IMR-90 (cell line): Measurements from ENCODE around the gene FBLIM1. TPM values are rescaled to one million over a fixed set of nuclear protein-coding genes. Genes with fewer than 3 reads are reported as not detected.
A peak's percentile ranks its signal among the peaks of the same experiment; 100 is the strongest.

Experiments used
- ATAC-seq: fragments of 200-7000 bp; cut with Tn5 transposase; 2 replicates; pipeline ENCODE4 v1.9.1; 2020; ENCODE audit warnings: low read depth, mild to moderate bottlenecking, moderate library complexity
- BruUV-seq: library from RNA; stranded (reverse); fragments of 400-500 nt; replicated peaks from 2 replicates; lab custom pipeline; 2021; lab: Mats Ljungman, UMichigan
- CTCF ChIA-PET: fragments of 300-600 bp; formaldehyde crosslinking; extraction: SDS; loops from one replicate; lab custom pipeline; 2021; ENCODE audit warnings: antibody characterized with exemption; lab: Yijun Ruan, JAX
- POLR2A ChIA-PET: fragments of 300-600 bp; sonication (Branson Sonifier 250); formaldehyde crosslinking; loops from one replicate; lab custom pipeline; 2022; ENCODE audit warnings: antibody characterized with exemption; ENCODE audit not compliant: unreplicated experiment; lab: Charles Lee
- DNase-seq: peaks from one replicate; pipeline ENCODE4 v3.0.0; 2013
- H2AFZ ChIP-seq: replicated peaks from 2 replicates; pipeline ENCODE3; 2013; ENCODE audit warnings: low read length, mild to moderate bottlenecking; ENCODE audit not compliant: poor library complexity
- H2AK5ac ChIP-seq: 2 replicates; pipeline ENCODE4 v1.6.1; 2013; ENCODE audit warnings: low read depth, low read length, inconsistent platforms
- H2AK9ac ChIP-seq: replicated peaks from 2 replicates; pipeline ENCODE3; 2013; ENCODE audit warnings: mild to moderate bottlenecking, low read depth, low read length, moderate library complexity; ENCODE audit not compliant: poor library complexity
- H2BK120ac ChIP-seq: 2 replicates; pipeline ENCODE4 v1.6.1; 2013; ENCODE audit warnings: low read depth, low read length, inconsistent platforms
- H2BK15ac ChIP-seq: 3 replicates; pipeline ENCODE4 v1.6.1; 2013; ENCODE audit warnings: low read depth, low read length, inconsistent platforms
- H2BK20ac ChIP-seq: 2 replicates; pipeline ENCODE4 v1.6.1; 2013; ENCODE audit warnings: low read depth, mild to moderate bottlenecking, inconsistent platforms, low read length, moderate library complexity
- H2BK5ac ChIP-seq: 2 replicates; pipeline ENCODE4 v1.6.1; 2013; ENCODE audit warnings: mild to moderate bottlenecking, low read depth, low read length, inconsistent platforms; ENCODE audit not compliant: poor library complexity, severe bottlenecking
- H3K14ac ChIP-seq: replicated peaks from 2 replicates; pipeline ENCODE4 v1.6.1; 2013; ENCODE audit warnings: low read depth, low read length, inconsistent platforms
- H3K18ac ChIP-seq: 2 replicates; pipeline ENCODE4 v1.6.1; 2013; ENCODE audit warnings: low read depth, low read length, control low read depth
- H3K23ac ChIP-seq: 2 replicates; pipeline ENCODE4 v1.6.1; 2013; ENCODE audit warnings: low read depth, low read length, inconsistent platforms
- H3K27ac ChIP-seq: 2 replicates; pipeline ENCODE4 v1.5.1; 2013; ENCODE audit warnings: mild to moderate bottlenecking, control low read depth, low read length; ENCODE audit not compliant: insufficient read depth
- H3K27me3 ChIP-seq: 2 replicates; pipeline ENCODE4 v1.6.1; 2013; ENCODE audit warnings: low read length; ENCODE audit not compliant: control insufficient read depth, insufficient read depth
- H3K36me3 ChIP-seq: 2 replicates; pipeline ENCODE4 v1.6.1; 2013; ENCODE audit warnings: low read length, mixed read lengths; ENCODE audit not compliant: control insufficient read depth, insufficient read depth
- H3K4ac ChIP-seq: 2 replicates; pipeline ENCODE4 v1.6.1; 2013; ENCODE audit warnings: low read depth, low read length, inconsistent platforms
- H3K4me1 ChIP-seq: 2 replicates; pipeline ENCODE4 v1.6.1; 2013; ENCODE audit warnings: low read length, mixed read lengths; ENCODE audit not compliant: control insufficient read depth, insufficient read depth
- H3K4me2 ChIP-seq: 2 replicates; pipeline ENCODE4 v1.6.1; 2013; ENCODE audit warnings: low read depth, mild to moderate bottlenecking, control low read depth, low read length, moderate library complexity
- H3K4me3 ChIP-seq: 2 replicates; pipeline ENCODE4 v1.5.1; 2013; ENCODE audit warnings: low read depth, mild to moderate bottlenecking, control low read depth, low read length, moderate library complexity; ENCODE audit not compliant: insufficient read depth
- H3K56ac ChIP-seq: 2 replicates; pipeline ENCODE4 v1.6.1; 2013; ENCODE audit warnings: low read length, inconsistent platforms; ENCODE audit not compliant: insufficient read depth; ENCODE audit errors: extremely low read depth
- H3K79me1 ChIP-seq, 2 experiments: 2 replicates each; pipeline ENCODE4 v1.6.1; 2013; ENCODE audit warnings: low read length in 2 of 2, inconsistent platforms in 1 of 2, low read depth in 1 of 2
- H3K9ac ChIP-seq: 2 replicates; pipeline ENCODE4 v1.6.1; 2013; ENCODE audit warnings: low read depth, low read length, control low read depth
- H3K9me1 ChIP-seq: 2 replicates; pipeline ENCODE4 v1.6.1; 2013; ENCODE audit warnings: low read length, inconsistent platforms; ENCODE audit not compliant: insufficient read depth
- H3K9me3 ChIP-seq: 2 replicates; pipeline ENCODE4 v1.6.1; 2013; ENCODE audit warnings: low read length; ENCODE audit not compliant: control insufficient read depth, insufficient read depth
- H4K20me1 ChIP-seq: 2 replicates; pipeline ENCODE4 v1.6.1; 2013; ENCODE audit warnings: low read length, inconsistent platforms; ENCODE audit not compliant: insufficient read depth
- H4K5ac ChIP-seq: 2 replicates; pipeline ENCODE4 v1.6.1; 2013; ENCODE audit warnings: mild to moderate bottlenecking, low read depth, low read length, control low read depth
- H4K8ac ChIP-seq, 2 experiments: 2 replicates each; pipeline ENCODE4 v1.6.1; 2013; ENCODE audit warnings: low read depth in 2 of 2, low read length in 2 of 2, control low read depth in 1 of 2, inconsistent platforms in 1 of 2
- H4K91ac ChIP-seq: 2 replicates; pipeline ENCODE4 v1.6.1; 2013; ENCODE audit warnings: low read depth, low read length, inconsistent platforms; ENCODE audit not compliant: insufficient read depth
- BHLHE40 ChIP-seq: fragments of 150-350 bp; IDR thresholded peaks from 2 replicates; pipeline ENCODE4 v1.6.1; 2016; ENCODE audit warnings: mild to moderate bottlenecking, low read depth, low read length
- CEBPB ChIP-seq: IDR thresholded peaks from 2 replicates; pipeline ENCODE4 v1.6.1; 2012; ENCODE audit warnings: low read depth, low read length, improper control_type of control experiment
- CHD1 ChIP-seq: IDR thresholded peaks from 2 replicates; pipeline ENCODE4 v1.6.1; 2012; ENCODE audit warnings: low read depth, low read length, improper control_type of control experiment
- CTCF ChIP-seq: conservative IDR thresholded peaks from 2 replicates; pipeline ENCODE4 v1.5.1; 2012; ENCODE audit warnings: mild to moderate bottlenecking, low read depth, low read length, improper control_type of control experiment
- FOS ChIP-seq: fragments of 150-350 bp; IDR thresholded peaks from 2 replicates; pipeline ENCODE4 v1.6.1; 2016; ENCODE audit warnings: low read depth, low read length
- MXI1 ChIP-seq: IDR thresholded peaks from 2 replicates; pipeline ENCODE4 v1.6.1; 2012; ENCODE audit warnings: low read depth, mild to moderate bottlenecking, low read length, moderate library complexity, borderline replicate concordance
- RAD21 ChIP-seq: IDR thresholded peaks from 2 replicates; pipeline ENCODE4 v1.6.1; 2012; ENCODE audit warnings: low read length, improper control_type of control experiment
- RCOR1 ChIP-seq: IDR thresholded peaks from 2 replicates; pipeline ENCODE4 v1.6.1; 2012; ENCODE audit warnings: mild to moderate bottlenecking, low read length, improper control_type of control experiment; ENCODE audit not compliant: insufficient replicate concordance
- RFX5 ChIP-seq: IDR thresholded peaks from 2 replicates; pipeline ENCODE4 v1.8.0; 2012; ENCODE audit warnings: low read depth, mild to moderate bottlenecking, low read length, moderate library complexity
- SMC3 ChIP-seq: fragments of 150-350 bp; IDR thresholded peaks from 2 replicates; pipeline ENCODE4 v1.6.1; 2016; ENCODE audit warnings: low read depth, mild to moderate bottlenecking, antibody characterized with exemption, low read length, moderate library complexity
- USF2 ChIP-seq: fragments of 150-350 bp; IDR thresholded peaks from 2 replicates; pipeline ENCODE4 v1.6.1; 2017; ENCODE audit warnings: mild to moderate bottlenecking, antibody characterized with exemption, low read length, low read depth
- WGBS, 2 experiments: methylation state at CpG; one replicate each; pipeline versions ENCODE4 v1.1.5 to v1.1.7; 2013; ENCODE audit warnings: missing lambda C conversion rate in 2 of 2; ENCODE audit not compliant: insufficient read length in 1 of 2; ENCODE audit errors: extremely low coverage in 2 of 2; 5-methylcytosine and 5-hydroxymethylcytosine counted together
- dilution Hi-C: fragments of 300-500 bp; cut with HindIII; formaldehyde crosslinking; loops from one replicate; pipeline ENCODE4 v1.14.3; 2018; ENCODE audit warnings: low sequenced_read_pairs; ENCODE audit not compliant: unreplicated experiment
- in situ Hi-C: fragments of 300-500 bp; cut with MboI; formaldehyde crosslinking; loops from 3 replicates; pipeline ENCODE4 v1.14.3; 2019; ENCODE audit warnings: low sequenced_read_pairs, inconsistent platforms, mixed read lengths
- intact Hi-C: fragments of 100-400 bp; cut with micrococcal nuclease; formaldehyde crosslinking; loops from 2 replicates; pipeline ENCODE4 v1.10.0; 2022
- polyA plus RNA-seq, 3 experiments: library from polyadenylated mRNA; depleted of rRNA; stranded (reverse); fragments of >200 nt; gene quantifications; 2 replicates each; pipeline ENCODE4 v1.2.3, GENCODE V29; 2012; ENCODE audit warnings: low replicate concordance in 1 of 3
- total RNA-seq: library from RNA; depleted of rRNA; stranded (reverse); fragments of >200 nt; gene quantifications from 2 replicates; pipeline ENCODE4 v1.2.3, GENCODE V29; 2012

FBLIM1 gene
- total and polyA plus RNA-seq, 2 of the 4 experiments (the other 2 are of a cell fraction): 52.2 to 140 TPM

- in situ Hi-C loops (no loop called here), intact Hi-C loops (no loop called here), dilution Hi-C loops (no loop called here)
- no peaks in the 10 kb centered on the region for H4K20me1 ChIP-seq
- WGBS, 2 experiments: 100% methylated on average over 1 of the region's 10 CpGs; no CpG with 5 or more reads in 1 of the 2 experiments
- no peak for ATAC-seq
- H3K4me2 ChIP-seq: no peak overlapping the region
- no peak overlapping the region for H2BK120ac ChIP-seq
- TF ChIP-seq RAD21: no peak
- no peak for TF ChIP-seq CEBPB
- no peak for TF ChIP-seq BHLHE40
- TF ChIP-seq CHD1: no peak
- no peak for TF ChIP-seq RFX5
- TF ChIP-seq SMC3: no peak
- TF ChIP-seq CTCF: no peak
- no peak for TF ChIP-seq USF2
- no peak for TF ChIP-seq MXI1
- no peak for TF ChIP-seq RCOR1
- TF ChIP-seq FOS: no peak
- H3K9me3 ChIP-seq: no peaks in the 10 kb centered on the region
- no peak overlapping the region for H4K91ac ChIP-seq
- H4K5ac ChIP-seq: no peak overlapping the region
- H3K9ac ChIP-seq: no peak overlapping the region
- H2BK15ac ChIP-seq: no peak overlapping the region
- CTCF ChIA-PET: interaction anchor here (0.7 kb wide), 1 partner anchor 36 kb away, joined by 4 read pairs; no protein-coding TSS in a partner anchor
- H3K4me3 ChIP-seq: no peak overlapping the region
- H3K14ac ChIP-seq: no peak overlapping the region
- peak overlapping the region; percentile 37 for H2AK9ac ChIP-seq
- H2BK5ac ChIP-seq: no peak overlapping the region
- H3K27me3 ChIP-seq: no peaks in the 10 kb centered on the region
- peaks cover 5% of the 10 kb centered on the region for H3K9me1 ChIP-seq
- no peak overlapping the region for H2AK5ac ChIP-seq
- H3K36me3 ChIP-seq: no peaks in the 10 kb centered on the region
- H3K23ac ChIP-seq: no peak overlapping the region
- POLR2A ChIA-PET: no interaction called here
- no peak for DNase-seq
- H2AFZ ChIP-seq: no peak overlapping the region
- H3K4me1 ChIP-seq: peaks cover 9% of the 10 kb centered on the region
- H3K56ac ChIP-seq: no peak overlapping the region
- no peaks in the 10 kb centered on the region for H3K79me1 ChIP-seq
- no peak overlapping the region for H3K27ac ChIP-seq
- no peak overlapping the region for H2BK20ac ChIP-seq
- no peak overlapping the region for H3K4ac ChIP-seq
- BruUV-seq: no TSS peak
- no peak overlapping the region for H3K18ac ChIP-seq
- no peak overlapping the region for H4K8ac ChIP-seq
Measured at GRCh38 chr1:15751717-15752116, 6.9 kb upstream of the FBLIM1 start.
